NCI-H226 (cell line): Measurements from ENCODE around the gene CASP5.

ENCODE experiments used
- DNase-seq: peaks from one replicate; pipeline ENCODE4 v3.0.0-alpha.2; 2015

Gene CASP5

DNA sequence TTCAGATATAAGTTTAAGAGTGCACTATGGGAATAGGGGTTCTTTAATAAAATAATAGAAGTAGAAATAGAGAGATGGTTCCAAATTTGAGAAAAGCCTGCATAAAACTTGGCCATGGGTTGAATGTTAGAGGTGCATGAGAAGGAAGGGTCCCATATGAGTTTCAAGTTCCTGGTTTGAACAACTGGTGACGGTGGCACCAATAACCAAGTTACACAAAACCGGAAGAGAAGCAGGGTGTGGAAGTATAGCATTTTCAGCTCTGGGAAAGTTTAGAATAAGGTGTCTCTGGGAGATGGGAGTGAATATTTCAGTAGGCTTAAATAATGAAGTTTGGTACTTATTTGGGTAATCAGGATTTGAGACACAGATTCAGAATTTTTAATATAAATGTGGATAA, 9.5 kb upstream of the CASP5 start:
- DNase-seq, result no peak

DNA sequence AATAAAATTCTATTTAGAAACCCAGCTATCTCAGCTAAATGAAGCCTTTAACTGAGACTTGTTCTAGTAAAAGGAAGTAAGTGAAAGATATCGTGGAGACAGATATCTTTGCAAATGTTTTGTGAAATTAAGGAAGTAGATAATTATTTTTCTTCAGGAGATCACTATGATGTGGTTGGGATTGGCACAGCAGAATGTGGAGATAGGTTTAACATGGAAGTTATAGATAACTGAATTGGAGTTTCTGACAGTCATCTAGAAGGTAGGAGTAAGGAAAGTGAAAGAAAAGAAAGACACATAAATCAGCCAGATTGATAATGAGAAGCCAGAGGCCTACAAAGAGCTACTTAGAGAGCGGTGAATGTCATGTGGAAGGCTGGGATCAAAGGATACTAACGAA, 4.7 kb upstream of the CASP5 start:
- DNase-seq, result no peak

DNA sequence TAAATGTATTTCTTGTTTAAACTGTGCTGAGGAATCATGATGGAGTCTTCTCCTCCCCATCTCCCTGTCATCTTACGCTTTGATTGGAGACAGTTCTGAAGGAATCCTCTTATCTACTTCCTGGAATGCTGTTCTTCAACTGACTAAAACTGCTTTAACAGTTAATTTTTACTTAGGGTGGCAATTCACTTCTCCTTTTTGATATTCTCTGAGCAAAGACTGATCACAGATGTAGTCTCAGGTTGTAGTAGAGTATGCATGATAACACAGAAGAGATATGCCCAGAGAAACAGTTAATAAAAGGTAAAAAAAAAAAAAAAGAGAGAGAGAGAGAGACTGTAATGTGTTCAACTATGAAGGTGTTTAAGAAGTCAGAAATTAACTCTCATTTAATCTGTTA, 1.4 kb upstream of the CASP5 start:
- no peak for DNase-seq

DNA sequence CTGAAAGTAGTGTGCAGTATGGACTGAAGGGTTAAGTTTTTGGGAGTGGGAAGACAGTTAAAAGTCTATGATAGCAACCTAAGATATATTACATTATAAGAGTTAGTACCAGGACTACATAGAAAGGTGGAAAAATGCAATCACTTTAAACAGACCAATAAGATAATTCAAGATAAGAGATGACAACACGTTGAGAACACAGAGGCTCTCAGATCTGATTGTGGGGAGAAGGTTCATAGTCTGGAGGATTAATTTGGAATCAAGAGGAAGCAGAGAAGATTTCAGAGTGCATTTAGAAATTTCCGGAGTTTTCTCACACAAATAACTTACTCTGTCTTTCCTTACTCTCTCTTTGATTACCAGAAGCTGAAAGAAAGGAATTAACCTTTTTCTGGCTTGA, 441 bp downstream of the CASP5 start:
- no peak for DNase-seq

DNA sequence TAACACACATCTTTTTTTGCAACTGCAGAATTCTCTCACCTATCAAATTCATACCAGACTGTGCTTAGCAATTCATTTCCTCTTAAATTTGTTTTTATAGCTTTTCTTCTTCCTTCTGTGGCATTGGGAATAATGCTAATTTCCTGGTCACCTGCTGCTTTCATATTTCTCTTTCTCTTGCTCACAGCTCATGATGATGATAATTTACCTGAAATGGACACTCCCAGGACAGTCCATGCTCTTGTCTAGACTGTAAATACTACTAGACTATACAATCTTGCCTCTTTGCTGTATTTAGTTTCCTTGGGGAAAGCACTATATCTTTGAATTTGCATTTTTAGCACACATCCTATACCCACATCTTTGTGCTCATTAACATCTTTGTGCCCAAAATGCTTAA, 15.5 kb downstream of the CASP5 start:
- DNase-seq, result no peak

DNA sequence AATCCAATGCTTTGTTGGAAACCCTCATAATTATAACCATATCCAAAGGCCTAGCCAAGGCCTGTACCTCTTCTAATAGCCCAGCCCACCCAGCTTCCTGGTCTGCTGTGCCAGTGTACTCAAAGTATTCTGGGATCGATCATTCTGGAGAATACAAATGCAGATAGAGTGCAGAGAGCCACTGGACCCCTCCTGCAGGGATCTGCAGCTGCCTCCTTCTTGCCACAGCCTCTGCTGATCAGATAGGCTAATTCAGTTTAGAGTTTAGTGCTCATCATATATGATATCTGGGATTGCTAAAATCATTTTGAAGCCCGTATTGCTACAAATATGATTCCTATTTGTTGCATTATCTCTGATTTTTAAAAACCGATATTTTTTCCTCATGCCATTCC, 17.5 kb downstream of the CASP5 start:
- no peak for DNase-seq

DNA sequence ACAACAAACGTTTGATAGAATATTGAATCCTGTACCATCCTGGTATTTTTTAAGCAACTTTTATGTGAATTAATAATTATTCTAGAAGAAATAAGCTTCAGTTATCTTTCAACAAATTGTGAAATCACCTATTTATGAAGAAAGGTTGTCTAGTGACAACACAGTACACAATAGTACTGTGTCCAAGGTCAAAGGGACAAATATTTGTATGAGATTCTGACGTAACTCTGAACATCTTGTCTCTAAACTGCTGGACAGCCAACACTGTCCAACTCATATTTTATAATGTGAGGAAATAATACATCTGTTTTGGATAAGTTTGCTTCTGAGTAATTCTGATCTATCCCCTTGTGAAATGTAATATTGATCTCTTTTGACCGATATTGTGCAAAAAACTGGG, 18.9 kb downstream of the CASP5 start:
- no peak for DNase-seq

DNA sequence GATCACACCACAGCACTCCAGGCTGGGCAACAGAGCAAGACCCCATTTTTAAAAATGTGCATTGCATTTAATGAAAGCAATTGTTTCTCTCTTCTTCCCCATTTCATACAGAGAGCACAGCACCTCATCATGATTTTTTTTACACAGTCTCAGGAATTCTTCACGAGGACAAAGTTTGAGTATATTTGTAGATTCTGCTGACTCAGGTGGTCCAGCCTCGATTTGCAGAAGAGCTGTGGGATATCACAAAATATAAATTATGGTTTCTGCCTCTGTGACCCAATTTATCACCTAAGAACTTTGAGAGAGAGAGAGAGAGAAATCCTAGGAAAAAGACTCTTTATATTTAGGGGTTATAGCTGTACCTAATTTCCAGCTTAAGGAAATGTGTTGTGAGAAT, 19.8 kb downstream of the CASP5 start:
- DNase-seq, result no peak

DNA sequence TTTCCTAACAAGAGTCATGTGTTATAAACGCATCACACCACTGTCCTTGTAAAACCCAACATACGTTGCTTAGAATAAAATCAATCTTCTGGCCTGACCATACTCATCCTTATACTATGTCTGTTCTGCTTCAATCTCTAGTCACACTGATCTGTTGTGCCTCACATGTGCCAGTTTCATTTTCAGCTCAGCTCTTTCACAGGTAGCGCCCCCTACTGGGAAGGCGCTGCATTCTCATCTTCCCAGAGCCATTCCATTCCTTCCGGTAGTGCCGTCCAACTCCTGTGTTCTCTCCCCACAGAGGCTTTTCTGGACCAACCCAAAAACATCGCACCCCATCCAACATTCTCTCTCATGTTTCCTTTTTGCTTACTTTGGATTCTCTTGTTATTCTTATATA, 22.2 kb downstream of the CASP5 start:
- no peak for DNase-seq

DNA sequence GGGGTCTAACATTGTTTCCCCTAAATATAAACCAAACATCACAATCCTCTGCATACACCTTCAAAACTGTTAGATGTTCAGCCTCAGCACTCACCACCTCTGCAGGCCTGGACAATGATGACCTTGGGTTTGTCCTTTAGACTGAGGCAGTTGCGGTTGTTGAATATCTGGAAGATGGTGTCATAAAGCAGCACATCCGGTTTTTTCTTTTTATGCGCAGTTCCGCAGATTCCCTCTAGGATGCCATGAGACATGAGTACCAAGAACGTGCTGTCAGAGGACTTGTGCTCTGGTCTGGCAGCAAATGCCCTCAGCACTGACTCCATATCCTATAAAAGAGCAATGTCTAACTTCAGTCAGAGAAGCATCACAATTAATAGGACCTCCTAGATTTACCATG, 22.8 kb downstream of the CASP5 start:
- no peak for DNase-seq

DNA sequence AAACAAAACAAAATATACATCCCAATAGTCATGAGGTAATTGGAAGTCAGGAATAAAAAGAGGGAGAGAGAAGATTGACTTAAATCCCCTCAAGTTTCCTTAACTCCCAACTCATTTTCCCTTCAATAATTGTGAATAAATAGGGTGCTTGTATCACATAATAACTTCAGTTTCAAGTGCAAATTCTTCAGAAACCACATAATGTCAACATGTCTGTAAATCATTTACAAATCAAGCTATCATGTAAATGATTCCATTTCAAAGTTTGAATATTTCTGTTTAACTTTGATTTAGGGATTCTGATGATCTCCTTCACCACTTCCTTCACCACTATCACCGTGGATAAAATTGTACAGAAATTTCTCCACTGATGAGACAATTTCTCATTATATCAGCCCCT, 23.2 kb downstream of the CASP5 start:
- DNase-seq, result no peak

DNA sequence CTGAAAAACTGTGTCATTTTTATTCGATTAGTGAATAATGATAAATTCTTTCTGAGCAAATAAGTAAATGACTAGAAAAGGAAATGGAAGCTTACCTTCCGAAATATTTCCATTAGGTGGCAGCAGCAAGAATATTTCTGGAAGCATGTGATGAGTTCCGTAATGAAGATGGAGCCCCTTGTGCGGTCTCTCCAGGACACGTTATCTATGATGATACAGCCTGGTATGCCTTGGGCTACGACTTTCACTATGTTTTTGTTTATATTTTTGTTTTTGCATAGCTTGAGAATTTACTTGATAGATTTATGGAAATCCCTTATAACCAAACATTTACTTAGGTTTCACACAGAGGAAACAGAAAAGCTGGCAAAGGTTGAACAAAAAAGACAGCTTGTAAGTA, 25.7 kb downstream of the CASP5 start:
- no peak for DNase-seq

DNA sequence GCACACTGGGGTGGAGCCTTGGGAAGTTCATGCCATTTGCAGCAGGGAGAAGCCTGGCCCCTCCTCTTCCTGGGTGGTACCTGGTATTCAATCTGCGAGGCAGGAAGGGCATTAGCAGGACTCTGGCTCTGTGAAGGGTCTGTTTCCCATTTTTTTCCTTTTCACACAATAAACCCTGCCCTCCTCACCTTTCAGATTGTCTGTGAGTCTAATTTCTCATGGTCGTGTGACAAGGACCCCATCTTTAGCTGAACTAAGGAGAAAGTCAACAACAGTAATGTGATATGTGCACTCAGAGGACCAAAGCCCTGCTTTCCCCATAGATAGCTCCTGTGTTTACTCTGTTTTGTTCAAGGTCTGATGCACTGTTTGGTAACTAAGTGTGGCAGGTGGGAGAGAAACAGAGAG, 28.0 kb downstream of the CASP5 start:
- DNase-seq, result no peak

DNA sequence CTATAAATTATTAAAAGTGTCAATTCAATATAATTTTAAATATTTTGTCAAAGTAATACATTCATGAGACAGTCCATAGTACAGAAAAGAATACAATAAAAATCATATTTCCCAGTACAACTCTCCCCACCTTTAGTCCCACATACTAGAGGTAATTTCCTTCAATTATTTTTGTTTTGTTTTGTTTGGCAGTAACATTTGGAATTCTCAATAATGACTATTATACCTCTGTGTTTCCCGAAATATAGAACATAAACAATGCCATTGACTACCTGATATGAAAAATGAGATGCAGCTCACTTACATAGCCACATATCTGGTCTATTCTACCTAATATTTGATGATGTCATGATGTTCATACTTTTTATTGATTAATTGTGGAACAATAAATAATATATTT, 30.2 kb downstream of the CASP5 start:
- no peak for DNase-seq

DNA sequence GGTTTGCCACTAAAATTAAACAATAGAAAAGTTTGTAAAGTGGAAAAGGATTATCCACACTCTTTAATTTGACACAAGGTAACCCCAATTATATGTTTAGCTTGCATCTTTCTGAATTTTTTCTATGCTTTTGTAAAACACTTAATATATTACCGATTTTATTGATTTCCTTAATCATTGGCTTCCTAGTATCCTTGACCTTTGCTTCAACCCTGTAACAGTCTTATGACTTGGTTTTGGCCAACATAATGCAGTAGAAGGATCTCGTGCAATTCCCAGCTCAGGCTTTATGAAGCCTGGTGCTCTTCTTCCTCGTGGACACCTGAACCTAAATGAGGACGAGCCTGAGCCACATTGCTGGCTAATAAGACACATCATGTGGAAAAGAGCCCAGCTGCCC, 31.0 kb downstream of the CASP5 start:
- DNase-seq, result no peak

DNA sequence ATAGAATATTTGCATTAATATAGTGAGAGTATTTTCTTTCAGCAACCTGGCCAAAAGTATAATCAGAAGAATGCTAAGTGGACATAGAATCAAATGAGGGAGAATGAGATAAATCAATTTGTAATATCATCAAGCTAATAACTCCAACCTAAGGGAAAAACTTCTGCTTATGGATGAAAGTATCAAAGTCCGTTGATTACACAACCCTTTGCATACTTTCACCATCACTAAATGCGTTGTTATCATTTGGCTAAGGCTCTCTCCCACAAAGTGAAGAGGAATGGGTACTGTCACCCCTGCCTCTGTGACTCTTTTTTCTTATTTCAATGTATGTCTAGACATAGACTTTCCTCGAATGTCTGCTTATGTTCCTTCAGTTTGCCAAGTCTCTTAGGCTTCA, 38.2 kb downstream of the CASP5 start:
- no peak for DNase-seq

DNA sequence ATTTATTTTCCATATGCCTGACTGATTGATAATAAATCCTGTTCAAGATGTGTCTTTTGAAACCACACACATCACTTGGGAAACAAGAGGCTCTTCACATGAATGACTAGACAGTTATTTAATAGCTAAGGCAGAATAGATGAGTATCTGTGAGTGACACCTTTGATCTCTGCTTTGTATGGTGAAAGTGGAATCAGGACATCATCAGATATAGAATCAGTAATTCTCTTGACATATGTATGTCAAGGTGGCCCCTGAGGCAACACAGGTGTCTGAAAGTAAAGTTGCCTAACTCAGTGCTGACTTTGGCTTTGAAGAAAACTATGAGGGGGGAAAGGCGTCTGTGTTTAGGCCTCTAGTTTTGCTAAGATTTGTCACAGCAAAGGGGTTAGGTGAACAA, 43.1 kb downstream of the CASP5 start:
- DNase-seq, result no peak

DNA sequence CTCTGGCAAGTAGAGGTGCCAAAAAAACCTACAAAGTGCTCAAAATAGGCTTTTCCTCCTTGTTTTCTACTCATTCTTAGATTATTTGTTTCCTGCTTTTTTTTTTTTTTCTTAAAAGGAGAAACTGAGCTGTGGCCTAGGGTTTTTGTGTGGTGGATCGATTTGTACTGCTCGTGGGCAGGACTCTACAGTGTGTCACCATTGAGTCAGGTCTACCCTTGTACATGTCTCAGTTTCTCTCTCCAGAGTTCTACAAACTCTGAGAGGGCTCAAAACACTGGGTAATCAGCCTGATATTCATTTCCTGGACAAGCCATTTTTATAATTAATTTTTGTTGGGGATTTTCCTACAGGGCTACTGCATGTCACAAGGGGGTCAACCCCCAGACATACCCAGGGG, 49.4 kb downstream of the CASP5 start:
- DNase-seq, result no peak

DNA sequence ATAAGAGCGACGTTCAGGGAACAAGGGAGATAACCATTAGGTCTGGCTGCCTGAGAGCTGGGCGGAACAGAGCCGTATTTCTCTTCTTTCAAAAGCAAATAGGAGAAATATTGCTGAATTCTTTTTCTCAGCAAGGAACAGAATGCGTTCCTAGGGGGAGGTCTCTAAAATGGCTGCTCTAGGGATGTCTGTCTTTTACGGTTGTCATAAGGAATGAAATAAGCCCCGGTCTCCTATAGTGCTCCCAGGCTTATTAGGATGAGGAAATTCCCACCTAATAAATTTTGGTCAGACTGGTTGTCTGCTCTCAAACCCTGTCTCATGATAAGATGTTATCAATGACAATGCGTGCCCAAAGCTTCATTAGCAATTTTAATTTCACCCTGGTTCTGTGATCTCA, 50.0 kb downstream of the CASP5 start:
- DNase-seq, result peak; percentile 6

DNA sequence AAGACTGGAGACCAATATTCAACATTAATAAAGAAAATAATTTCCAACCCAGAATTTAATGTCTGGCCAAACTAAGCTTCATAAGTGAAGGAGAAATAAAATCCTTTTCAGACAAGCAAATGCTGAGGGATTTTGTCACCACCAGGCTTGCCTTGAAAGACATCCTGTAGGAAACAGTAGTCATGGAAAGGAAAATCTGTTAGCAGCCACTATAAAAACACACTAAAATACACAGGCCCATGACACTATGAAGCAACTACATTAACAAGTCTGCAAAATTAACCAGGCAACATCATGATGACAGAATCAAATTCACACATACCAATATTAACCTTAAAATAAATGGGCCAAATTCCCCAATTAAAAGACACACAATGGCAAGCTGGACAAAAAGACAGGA, 52.2 kb downstream of the CASP5 start:
- DNase-seq, result no peak

DNA sequence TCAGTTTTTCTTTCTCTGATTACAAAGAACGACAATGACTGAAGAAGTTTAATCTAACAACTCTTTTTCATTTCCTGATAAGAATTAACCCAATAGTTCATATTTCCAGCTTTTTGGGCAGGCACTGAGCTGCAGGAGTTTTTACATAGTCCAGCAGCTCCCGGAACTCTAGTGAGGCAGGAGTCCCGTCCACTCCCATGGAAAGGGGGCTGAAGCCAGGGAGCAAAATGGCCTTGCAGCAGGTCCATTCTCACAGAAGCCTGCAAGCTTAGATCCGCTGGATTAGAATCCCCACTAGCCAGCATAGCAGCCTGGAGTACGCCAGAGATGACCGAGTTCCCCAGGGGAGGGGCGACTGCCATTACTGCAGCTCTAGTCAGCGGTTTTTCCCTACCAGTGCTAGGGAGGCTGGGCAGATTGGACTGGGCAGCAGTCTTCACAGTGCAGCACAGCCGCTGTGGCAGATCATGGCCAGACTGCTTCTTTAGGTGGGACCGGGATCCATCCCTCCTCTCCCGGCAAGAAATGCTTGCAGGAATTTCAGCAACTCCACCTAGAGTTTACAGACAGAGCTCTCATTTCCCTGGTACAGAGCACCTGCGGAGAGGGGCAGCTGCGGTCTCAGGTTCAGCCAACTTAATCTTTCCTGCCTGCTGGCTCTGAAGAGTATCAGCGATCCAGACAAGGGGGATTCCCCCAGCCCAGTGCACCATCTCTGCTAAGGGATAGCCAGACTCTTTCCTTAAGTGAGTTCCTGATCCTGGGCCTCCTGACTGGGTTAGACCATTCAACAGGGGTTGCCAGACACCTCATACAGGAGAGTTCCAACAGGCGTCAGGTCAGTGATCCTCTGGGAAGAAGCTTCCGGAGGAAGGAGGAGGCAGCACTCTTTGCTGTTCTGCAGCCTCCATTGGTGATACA, 53.9 kb downstream of the CASP5 start:
- peak; percentile 40 for DNase-seq

DNA sequence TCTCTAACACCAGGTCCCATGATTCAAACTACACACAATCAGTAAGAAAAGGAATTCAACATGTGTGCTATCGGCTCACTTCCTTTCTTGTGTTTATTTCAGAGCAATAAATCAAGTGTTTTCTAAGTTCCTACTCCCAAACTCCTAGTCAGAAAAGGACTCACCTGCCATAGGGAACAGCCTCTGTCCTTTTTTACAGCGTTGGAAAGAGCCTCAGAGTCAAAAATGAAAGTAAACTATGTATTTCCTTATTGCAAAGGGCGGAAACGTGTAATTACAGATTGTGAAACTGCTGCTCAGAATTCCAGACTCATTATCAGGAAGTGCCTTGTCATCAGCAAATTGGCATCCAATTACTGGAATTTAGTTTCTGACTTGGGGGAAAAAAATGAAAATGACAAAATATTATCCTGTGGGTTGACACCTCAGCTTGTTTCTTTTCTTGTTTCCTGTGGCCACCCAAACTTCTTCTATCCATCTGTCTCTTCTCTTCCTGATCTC, 54.6 kb downstream of the CASP5 start, which contains the start of gene CASP4:
CASP4 (minus strand) TSS at position 220 of the 501 bp plus-strand sequence; CDS start at position 171, 49 bp downstream.
- peak; percentile 52 for DNase-seq

DNA sequence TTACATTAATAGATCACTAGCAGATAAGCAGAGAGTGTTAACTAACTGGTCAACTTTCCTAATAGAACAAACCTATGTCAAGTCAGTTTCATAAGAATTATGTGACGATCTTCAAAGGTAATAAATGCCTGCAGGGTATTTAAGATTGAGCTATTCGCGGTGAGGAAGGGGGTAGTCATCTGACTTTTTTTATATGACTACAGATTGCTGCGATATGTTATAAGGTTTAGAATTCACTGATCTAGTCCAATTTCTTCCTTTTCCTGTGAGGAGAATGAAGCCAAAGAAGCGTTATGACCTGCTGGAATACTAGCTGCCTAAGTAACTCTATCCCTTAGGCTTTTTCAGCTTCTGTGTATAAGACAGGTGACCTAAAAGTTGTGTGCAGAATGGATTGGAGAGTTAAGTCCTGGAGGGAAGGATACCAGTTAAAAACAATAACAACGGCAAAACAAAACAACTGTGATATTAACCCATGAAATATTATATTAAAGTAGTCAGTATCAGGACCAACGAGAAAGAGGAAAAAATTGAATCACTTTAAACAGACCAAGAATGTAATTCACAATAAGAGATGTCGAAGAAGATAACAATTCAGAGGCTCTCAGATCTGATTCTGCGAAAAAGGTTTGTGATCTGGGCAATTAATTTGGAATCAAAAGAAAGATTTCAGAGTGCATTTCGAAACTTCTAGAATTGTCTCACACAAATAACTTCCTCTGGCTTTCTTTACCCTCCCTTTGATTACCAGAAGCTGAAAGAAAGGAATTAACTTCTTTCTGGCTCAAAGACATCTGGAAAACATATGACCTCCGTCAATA, 55.2 kb downstream of the CASP5 start:
- DNase-seq, result no peak

DNA sequence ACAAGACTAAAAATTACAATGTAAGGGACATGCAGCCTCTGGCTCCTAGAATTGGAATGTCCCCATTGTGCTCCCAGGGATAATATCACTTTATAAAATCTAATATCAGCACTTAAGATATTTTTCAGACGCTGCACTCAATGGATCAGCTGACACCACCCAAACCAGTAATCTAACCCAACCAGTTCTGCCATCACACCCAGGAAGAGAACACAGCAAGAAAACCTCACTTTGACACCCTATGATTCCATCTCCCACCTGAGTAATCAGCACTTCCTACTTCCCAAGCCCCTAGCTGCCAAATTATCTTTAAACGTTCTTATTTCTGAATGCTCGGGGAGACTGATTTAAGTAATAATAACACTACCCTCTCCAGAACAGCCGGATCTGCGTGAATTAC, 57.2 kb downstream of the CASP5 start:
- no peak for DNase-seq
